Measurements from ENCODE around the gene PRIM2.
A peak's percentile ranks its signal among the peaks of the same experiment; 100 is the strongest.
"Not testable (repeated sequence)": the region's sequence is repeated elsewhere in the genome, so short reads cannot be mapped to it uniquely, and the experiment has no call there.

Gene PRIM2

GRCh38 chr6:57310095-57310816, 7.2 kb upstream of the PRIM2 start:
- not testable (repeated sequence) for DNase-seq (ENCODE audit: low read depth)

GRCh38 chr6:57310817-57311157, 6.6 kb upstream of the PRIM2 start:
- no peak for DNase-seq (ENCODE audit: low read depth)

- not testable (repeated sequence) for DNase-seq (ENCODE audit: low read depth)
These were observed 6.0 kb upstream of the PRIM2 start for GRCh38 chr6:57311300-57312003.

- DNase-seq (ENCODE audit: low read depth) = no peak
These were observed 5.5 kb upstream of the PRIM2 start for GRCh38 chr6:57312004-57312345.

GRCh38 chr6:57313009-57313408, 4.4 kb upstream of the PRIM2 start:
- DNase-seq (ENCODE audit: low read depth) = no peak

GRCh38 chr6:57313711-57314471, 3.5 kb upstream of the PRIM2 start:
- peak; percentile 98 for DNase-seq (ENCODE audit: low read depth)

- no peak for DNase-seq (ENCODE audit: low read depth)
These were observed 2.3 kb upstream of the PRIM2 start for GRCh38 chr6:57315111-57315510.

GRCh38 chr6:57315851-57316250, 1.6 kb upstream of the PRIM2 start:
- DNase-seq (ENCODE audit: low read depth) = no peak

- DNase-seq (ENCODE audit: low read depth) = peak; percentile 92
These were observed 810 bp upstream of the PRIM2 start for GRCh38 chr6:57316581-57317059.

- no peak for DNase-seq (ENCODE audit: low read depth)
These were observed 7.1 kb downstream of the PRIM2 start for GRCh38 chr6:57324538-57324937.

- DNase-seq (ENCODE audit: low read depth) = no peak
These were observed 9.9 kb downstream of the PRIM2 start for GRCh38 chr6:57327311-57327710.

GRCh38 chr6:57328074-57328473, 10.6 kb downstream of the PRIM2 start:
- no peak for DNase-seq (ENCODE audit: low read depth)

- DNase-seq (ENCODE audit: low read depth) = no peak
These were observed 12.5 kb downstream of the PRIM2 start for GRCh38 chr6:57329933-57330332.

GRCh38 chr6:57342148-57342669, 24.8 kb downstream of the PRIM2 start:
- DNase-seq (ENCODE audit: low read depth) = no peak

- DNase-seq (ENCODE audit: low read depth) = not testable (repeated sequence)
These were observed 25.9 kb downstream of the PRIM2 start for GRCh38 chr6:57343342-57343741.

- not testable (repeated sequence) for DNase-seq (ENCODE audit: low read depth)
These were observed 29.3 kb downstream of the PRIM2 start for GRCh38 chr6:57346715-57347114.

- DNase-seq (ENCODE audit: low read depth) = not testable (repeated sequence)
These were observed 30.2 kb downstream of the PRIM2 start for GRCh38 chr6:57347597-57347996.

- DNase-seq (ENCODE audit: low read depth) = not testable (repeated sequence)
These were observed 33.0 kb downstream of the PRIM2 start for GRCh38 chr6:57350443-57350842.

GRCh38 chr6:57352596-57352995, 35.2 kb downstream of the PRIM2 start:
- not testable (repeated sequence) for DNase-seq (ENCODE audit: low read depth)

GRCh38 chr6:57358319-57358718, 40.9 kb downstream of the PRIM2 start:
- not testable (repeated sequence) for DNase-seq (ENCODE audit: low read depth)

GRCh38 chr6:57359766-57360165, 42.3 kb downstream of the PRIM2 start:
- DNase-seq (ENCODE audit: low read depth) = not testable (repeated sequence)

GRCh38 chr6:57362340-57362739, 44.9 kb downstream of the PRIM2 start:
- not testable (repeated sequence) for DNase-seq (ENCODE audit: low read depth)
